Measurements from ENCODE around the gene PXDC1.
"Not testable (repeated sequence)": the region's sequence is repeated elsewhere in the genome, so short reads cannot be mapped to it uniquely, and the experiment has no call there.

PXDC1 gene

GRCh38 chr6:3729603-3730344 is 21.7 kb downstream of the PXDC1 start:
- no peak for DNase-seq

- no peak for DNase-seq
Measured at GRCh38 chr6:3727593-3728108, 23.9 kb downstream of the PXDC1 start.

- no peak for DNase-seq
Measured at GRCh38 chr6:3727036-3727435, 24.5 kb downstream of the PXDC1 start.

GRCh38 chr6:3726421-3726820 is 25.1 kb downstream of the PXDC1 start:
- no peak for DNase-seq

GRCh38 chr6:3725145-3726047 is 26.1 kb downstream of the PXDC1 start:
- no peak for DNase-seq

GRCh38 chr6:3724451-3725144 is 26.9 kb downstream of the PXDC1 start:
- DNase-seq = no peak

- no peak for DNase-seq
Measured at GRCh38 chr6:3723966-3724365, 27.5 kb downstream of the PXDC1 start.

- DNase-seq = no peak
Measured at GRCh38 chr6:3723251-3723650, 28.3 kb downstream of the PXDC1 start.

- no peak for DNase-seq
Measured at GRCh38 chr6:3722785-3723184, 28.7 kb downstream of the PXDC1 start.

- no peak for DNase-seq
Measured at GRCh38 chr6:3721810-3722621, 29.5 kb downstream of the PXDC1 start.

GRCh38 chr6:3720770-3721169 is 30.7 kb downstream of the PXDC1 start:
- DNase-seq = not testable (repeated sequence)

- no peak for DNase-seq
Measured at GRCh38 chr6:3719462-3720308, 31.8 kb downstream of the PXDC1 start.

GRCh38 chr6:3718407-3718806 is 33.1 kb downstream of the PXDC1 start:
- no peak for DNase-seq

GRCh38 chr6:3715285-3715684 is 36.2 kb downstream of the PXDC1 start:
- no peak for DNase-seq

GRCh38 chr6:3714768-3715167 is 36.7 kb downstream of the PXDC1 start:
- DNase-seq = no peak

- no peak for DNase-seq
Measured at GRCh38 chr6:3714111-3714510, 37.4 kb downstream of the PXDC1 start.

GRCh38 chr6:3712827-3713665 is 38.5 kb downstream of the PXDC1 start:
- DNase-seq = no peak

GRCh38 chr6:3711776-3712175 is 39.7 kb downstream of the PXDC1 start:
- no peak for DNase-seq

GRCh38 chr6:3710403-3710802 is 41.1 kb downstream of the PXDC1 start:
- DNase-seq = no peak

- no peak for DNase-seq
Measured at GRCh38 chr6:3708540-3708939, 43.0 kb downstream of the PXDC1 start.

Measured in activated CD4-positive, alpha-beta T cell treated with anti-CD3 and anti-CD28 coated beads, Interleukin-2, amount 50 U/mL, for 1 hour (primary cell).